K562 (cell line): ENCODE measurements around the gene GRAMD1B. TPM values are rescaled to one million over a fixed set of nuclear protein-coding genes. Genes with fewer than 3 reads are reported as not detected.

Experiments used
- STAG1 ChIP-seq: sonication (generic); formaldehyde crosslinking; IDR thresholded peaks from 2 replicates; pipeline ENCODE4 v1.5.0; 2020; ENCODE audit warnings: missing genetic modification reagents, borderline replicate concordance
- TAF7 ChIP-seq: fragments of 450-650 bp; IDR thresholded peaks from 2 replicates; pipeline ENCODE4 v1.6.1; 2016; ENCODE audit warnings: missing genetic modification characterization, missing compliant biosample characterization
- polyA plus RNA-seq, 8 experiments: library from polyadenylated mRNA; depleted of rRNA in 4 of 8; stranded (reverse) in 5 of 8; unstranded in 3 of 8; fragments of >200 nt; fragmentation: Nextera tagmentation in 2 of 8; fragmentation: Illumina TruSeq in 1 of 8; extraction: Ambion mirVana in 2 of 8; extraction: Trizol in 1 of 8; gene quantifications; 2 replicates each; pipeline versions ENCODE4 v1.2.1 to v1.2.3, GENCODE V29; 2011 to 2014; ENCODE audit warnings: inconsistent platforms in 1 of 8, missing spikeins in 1 of 8
- total RNA-seq, 7 experiments: library from RNA; depleted of rRNA in 6 of 7; stranded (reverse); fragments of >200 nt in 6 of 7; fragmentation: Illumina TruSeq in 2 of 7; extraction: Trizol in 2 of 7; gene quantifications; 2 replicates each; pipeline versions ENCODE4 v1.2.1 to v1.2.3, GENCODE V29; 2011 to 2021; ENCODE audit warnings: low replicate concordance in 1 of 7
- TF ChIP-seq, protein P1 (sequence below), 2 experiments: fragments of 450-650 bp; formaldehyde crosslinking in 1 of 2; IDR thresholded peaks; 2 replicates each; pipeline versions ENCODE4 v1.4.0 to v1.6.1; 2014 to 2020; ENCODE audit warnings: mild to moderate bottlenecking in 2 of 2, borderline replicate concordance in 1 of 2, low read depth in 1 of 2
- TF ChIP-seq, protein P2 (sequence below), 3 experiments: fragments of 200-800 bp in 1 of 3; fragments of 250-450 bp in 1 of 3; fragments of 450-650 bp in 1 of 3; sonication (Bioruptor Pico) in 1 of 3; sonication (Bioruptor generic) in 1 of 3; formaldehyde crosslinking in 1 of 3; IDR thresholded peaks; 2 replicates each; pipeline versions ENCODE4 v1.6.1 to v1.8.0; 2016 to 2022; ENCODE audit warnings: mild to moderate bottlenecking in 2 of 3, missing genetic modification characterization in 2 of 3, missing compliant biosample characterization in 1 of 3, moderate library complexity in 1 of 3

The GRAMD1B gene
- total and polyA plus RNA-seq, 9 of the 15 experiments (the other 6 are each of a cell fraction or from before 2014, with no cell fraction given), result 0.31 TPM; not detected in 8

DNA sequence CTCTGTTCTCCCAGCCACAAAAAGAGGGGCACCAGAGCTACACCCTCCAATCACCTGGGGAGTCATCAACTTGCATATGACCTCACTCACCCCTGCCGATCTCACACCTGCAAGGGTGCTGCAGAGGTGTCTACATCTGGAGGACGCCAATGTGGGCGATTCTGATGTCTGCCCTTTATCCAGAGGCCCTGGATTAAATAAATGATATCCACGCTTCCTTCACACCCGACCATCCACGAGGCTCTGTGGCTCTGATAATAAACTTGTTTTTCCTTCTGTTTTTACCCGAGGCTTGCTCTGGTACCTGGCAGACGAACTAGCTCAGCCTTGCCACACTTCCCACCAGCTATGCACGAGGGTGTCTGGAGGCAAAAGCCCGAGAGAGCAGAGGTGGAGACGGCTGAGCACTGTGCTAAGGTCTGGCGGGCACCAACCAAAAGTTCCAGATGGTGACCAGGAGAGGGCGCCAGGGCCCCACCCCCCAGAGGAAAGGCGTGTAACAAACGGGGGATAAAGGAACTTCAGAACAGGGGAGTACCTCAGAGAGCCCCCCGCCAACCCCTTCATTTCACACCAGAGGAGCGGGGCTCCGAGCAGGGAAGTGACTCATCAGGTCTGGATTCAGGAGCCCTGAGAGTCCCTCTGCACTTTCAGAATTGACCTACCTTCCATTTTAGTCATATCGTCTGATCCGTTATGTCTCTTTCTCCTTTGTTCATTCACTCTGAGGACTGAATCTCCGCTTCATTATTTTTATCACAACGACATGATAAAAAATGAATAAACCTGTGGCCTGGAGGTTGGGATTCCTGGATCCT lies 210.8 kb downstream of the GRAMD1B start (continued):
- TF ChIP-seq, protein P1, sequence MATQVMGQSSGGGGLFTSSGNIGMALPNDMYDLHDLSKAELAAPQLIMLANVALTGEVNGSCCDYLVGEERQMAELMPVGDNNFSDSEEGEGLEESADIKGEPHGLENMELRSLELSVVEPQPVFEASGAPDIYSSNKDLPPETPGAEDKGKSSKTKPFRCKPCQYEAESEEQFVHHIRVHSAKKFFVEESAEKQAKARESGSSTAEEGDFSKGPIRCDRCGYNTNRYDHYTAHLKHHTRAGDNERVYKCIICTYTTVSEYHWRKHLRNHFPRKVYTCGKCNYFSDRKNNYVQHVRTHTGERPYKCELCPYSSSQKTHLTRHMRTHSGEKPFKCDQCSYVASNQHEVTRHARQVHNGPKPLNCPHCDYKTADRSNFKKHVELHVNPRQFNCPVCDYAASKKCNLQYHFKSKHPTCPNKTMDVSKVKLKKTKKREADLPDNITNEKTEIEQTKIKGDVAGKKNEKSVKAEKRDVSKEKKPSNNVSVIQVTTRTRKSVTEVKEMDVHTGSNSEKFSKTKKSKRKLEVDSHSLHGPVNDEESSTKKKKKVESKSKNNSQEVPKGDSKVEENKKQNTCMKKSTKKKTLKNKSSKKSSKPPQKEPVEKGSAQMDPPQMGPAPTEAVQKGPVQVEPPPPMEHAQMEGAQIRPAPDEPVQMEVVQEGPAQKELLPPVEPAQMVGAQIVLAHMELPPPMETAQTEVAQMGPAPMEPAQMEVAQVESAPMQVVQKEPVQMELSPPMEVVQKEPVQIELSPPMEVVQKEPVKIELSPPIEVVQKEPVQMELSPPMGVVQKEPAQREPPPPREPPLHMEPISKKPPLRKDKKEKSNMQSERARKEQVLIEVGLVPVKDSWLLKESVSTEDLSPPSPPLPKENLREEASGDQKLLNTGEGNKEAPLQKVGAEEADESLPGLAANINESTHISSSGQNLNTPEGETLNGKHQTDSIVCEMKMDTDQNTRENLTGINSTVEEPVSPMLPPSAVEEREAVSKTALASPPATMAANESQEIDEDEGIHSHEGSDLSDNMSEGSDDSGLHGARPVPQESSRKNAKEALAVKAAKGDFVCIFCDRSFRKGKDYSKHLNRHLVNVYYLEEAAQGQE (IDR thresholded peaks at IDR 0.05; ENCODE audit: borderline replicate concordance), result peak; percentile 61; the same call in 1 of the 2 replicates
- TF ChIP-seq, protein P1 (CRISPR knock-in tag; IDR thresholded peaks at IDR 0.05; ENCODE audit: low read depth), result no peak
- TF ChIP-seq, protein P2, sequence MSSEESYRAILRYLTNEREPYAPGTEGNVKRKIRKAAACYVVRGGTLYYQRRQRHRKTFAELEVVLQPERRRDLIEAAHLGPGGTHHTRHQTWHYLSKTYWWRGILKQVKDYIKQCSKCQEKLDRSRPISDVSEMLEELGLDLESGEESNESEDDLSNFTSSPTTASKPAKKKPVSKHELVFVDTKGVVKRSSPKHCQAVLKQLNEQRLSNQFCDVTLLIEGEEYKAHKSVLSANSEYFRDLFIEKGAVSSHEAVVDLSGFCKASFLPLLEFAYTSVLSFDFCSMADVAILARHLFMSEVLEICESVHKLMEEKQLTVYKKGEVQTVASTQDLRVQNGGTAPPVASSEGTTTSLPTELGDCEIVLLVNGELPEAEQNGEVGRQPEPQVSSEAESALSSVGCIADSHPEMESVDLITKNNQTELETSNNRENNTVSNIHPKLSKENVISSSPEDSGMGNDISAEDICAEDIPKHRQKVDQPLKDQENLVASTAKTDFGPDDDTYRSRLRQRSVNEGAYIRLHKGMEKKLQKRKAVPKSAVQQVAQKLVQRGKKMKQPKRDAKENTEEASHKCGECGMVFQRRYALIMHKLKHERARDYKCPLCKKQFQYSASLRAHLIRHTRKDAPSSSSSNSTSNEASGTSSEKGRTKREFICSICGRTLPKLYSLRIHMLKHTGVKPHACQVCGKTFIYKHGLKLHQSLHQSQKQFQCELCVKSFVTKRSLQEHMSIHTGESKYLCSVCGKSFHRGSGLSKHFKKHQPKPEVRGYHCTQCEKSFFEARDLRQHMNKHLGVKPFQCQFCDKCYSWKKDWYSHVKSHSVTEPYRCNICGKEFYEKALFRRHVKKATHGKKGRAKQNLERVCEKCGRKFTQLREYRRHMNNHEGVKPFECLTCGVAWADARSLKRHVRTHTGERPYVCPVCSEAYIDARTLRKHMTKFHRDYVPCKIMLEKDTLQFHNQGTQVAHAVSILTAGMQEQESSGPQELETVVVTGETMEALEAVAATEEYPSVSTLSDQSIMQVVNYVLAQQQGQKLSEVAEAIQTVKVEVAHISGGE (CRISPR knock-in tag; IDR thresholded peaks at IDR 0.05), result no peak
- TF ChIP-seq STAG1 (CRISPR knock-in tag) (peak; percentile 37; the same call in 1 of the 2 replicates), TAF7 (tag) (no peak)
